Hepatocyte (in vitro differentiated cells): ENCODE data around the gene BEX2.

Source experiments
- EZH2phosphoT487 ChIP-seq: fragments of 200-600 bp; sonication (generic); IDR thresholded peaks from one replicate; pipeline ENCODE4 v1.6.1; 2018; ENCODE audit warnings: antibody characterized with exemption, mild to moderate bottlenecking, low read depth, moderate library complexity; ENCODE audit not compliant: unreplicated experiment, severe bottlenecking
- TF ChIP-seq, protein P1 (sequence below): fragments of 200-600 bp; sonication (generic); IDR thresholded peaks from 2 replicates; pipeline ENCODE4 v1.5.1; 2016; ENCODE audit warnings: antibody characterized with exemption, mild to moderate bottlenecking; ENCODE audit not compliant: poor library complexity

DNA sequence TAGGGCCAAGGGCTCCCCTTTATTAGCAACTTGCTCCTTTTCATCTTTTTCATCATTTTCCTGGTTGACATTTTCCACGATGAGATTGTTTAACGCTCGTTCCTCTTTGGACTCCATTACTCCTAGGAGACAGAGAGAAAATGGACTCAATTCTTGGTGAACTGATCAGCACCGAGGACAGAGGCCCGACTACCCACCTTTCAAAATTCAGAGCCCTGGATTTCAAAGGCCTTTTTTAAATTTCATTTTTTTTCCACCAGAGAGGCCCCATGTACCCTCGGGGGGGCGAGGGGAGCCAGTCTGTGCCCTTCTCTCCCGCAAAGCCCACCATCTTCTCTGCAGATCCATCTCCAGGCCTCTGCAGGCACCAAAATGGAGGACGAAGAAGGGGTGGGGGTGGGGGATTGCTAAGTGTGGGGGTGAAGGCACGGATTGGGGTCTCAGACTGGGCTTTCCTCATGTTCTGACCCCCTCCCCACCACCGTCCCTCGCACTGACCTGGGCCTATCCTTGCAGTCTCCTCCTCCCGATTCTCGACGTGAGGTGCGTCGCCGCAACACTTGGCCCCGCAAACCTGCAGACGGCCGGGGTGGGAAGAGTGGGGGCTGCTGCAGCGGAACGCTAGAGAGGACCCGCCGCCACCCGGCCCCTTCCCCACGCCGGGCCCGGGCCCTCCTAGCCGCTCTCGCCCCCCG is 783 bp downstream of the BEX2 start:
- TF ChIP-seq, protein P1, sequence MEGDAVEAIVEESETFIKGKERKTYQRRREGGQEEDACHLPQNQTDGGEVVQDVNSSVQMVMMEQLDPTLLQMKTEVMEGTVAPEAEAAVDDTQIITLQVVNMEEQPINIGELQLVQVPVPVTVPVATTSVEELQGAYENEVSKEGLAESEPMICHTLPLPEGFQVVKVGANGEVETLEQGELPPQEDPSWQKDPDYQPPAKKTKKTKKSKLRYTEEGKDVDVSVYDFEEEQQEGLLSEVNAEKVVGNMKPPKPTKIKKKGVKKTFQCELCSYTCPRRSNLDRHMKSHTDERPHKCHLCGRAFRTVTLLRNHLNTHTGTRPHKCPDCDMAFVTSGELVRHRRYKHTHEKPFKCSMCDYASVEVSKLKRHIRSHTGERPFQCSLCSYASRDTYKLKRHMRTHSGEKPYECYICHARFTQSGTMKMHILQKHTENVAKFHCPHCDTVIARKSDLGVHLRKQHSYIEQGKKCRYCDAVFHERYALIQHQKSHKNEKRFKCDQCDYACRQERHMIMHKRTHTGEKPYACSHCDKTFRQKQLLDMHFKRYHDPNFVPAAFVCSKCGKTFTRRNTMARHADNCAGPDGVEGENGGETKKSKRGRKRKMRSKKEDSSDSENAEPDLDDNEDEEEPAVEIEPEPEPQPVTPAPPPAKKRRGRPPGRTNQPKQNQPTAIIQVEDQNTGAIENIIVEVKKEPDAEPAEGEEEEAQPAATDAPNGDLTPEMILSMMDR: no peak
- TF ChIP-seq EZH2phosphoT487: no peak
